NCI-H69 (cell line): Measurements from ENCODE around the gene ZNF384.
A peak's percentile ranks its signal among the peaks of the same experiment; 100 is the strongest.
"Not testable (repeated sequence)": the region's sequence is repeated elsewhere in the genome, so short reads cannot be mapped to it uniquely, and the experiment has no call there.

ENCODE experiments used
- DNase-seq: peaks from one replicate; lab custom pipeline; 2025; lab: John Stamatoyannopoulos, UW

The ZNF384 gene

DNA sequence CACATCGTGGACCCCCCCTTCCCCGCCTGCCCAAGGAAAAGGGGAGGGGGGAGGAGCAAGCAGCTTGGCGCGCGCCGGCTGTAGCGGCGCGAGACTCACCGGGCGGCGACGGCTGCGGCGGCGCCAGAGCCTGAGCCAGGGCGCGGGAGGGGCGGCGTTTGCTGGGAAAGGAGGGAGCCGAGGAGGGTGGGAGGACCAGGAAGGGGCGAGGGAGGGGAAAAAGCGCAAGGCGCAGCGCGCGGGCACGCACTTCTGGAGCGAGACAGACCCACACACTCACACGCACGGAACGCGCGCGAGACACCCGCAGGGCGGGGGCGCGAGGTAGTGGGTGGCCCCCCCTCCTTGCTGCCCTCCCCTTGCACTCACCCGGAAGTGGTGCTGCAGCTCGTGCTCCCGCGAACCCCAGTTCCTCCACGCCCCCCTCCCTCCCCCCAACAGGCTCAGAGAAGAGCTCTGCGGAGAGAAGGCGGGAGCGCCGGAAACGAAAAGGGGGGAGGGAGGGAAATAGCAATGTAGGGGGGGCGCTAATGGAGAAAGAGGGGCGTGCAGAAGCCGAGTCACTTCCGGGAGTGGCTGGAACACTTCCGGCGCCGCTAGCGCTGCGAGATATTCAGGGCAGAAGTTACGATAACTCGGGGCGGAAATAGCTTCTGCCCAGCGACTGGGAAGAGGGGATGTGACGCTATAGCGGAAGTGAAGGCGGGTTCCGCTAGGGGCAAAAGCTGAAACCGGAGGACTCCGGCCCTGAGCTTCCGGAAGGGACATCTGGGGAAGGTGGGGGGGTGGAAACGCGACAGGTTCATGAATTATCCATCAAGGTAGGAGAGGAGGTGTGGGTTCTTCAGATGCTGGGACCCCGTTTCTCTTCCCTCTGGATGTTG, at the start of gene ZNF384:
Gene ZNF384 (minus strand): TSS at position 377 of the 884 bp plus-strand sequence. CDS start 9,855 bp downstream, outside the sequence.
- peak; percentile 100 for DNase-seq

DNA sequence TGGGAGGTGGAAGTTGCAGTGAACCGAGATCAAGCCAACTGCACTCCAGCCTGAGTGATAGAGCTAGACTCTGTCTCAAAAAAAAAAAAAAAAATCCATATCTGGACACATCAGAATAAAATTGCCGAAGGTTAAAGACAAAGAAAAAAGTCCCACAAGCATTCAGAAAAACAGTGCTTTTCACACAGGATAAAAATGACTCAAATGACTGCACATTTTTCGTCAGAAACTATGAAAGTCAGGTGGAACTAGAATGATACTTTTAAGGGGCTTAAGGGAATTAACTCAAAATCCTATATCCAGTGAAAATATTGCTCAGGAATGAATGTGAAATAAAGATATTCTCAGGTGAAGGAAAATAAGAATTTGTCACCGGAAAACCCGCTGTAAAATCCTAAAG, 47.6 kb upstream of the ZNF384 start:
- DNase-seq, result no peak

DNA sequence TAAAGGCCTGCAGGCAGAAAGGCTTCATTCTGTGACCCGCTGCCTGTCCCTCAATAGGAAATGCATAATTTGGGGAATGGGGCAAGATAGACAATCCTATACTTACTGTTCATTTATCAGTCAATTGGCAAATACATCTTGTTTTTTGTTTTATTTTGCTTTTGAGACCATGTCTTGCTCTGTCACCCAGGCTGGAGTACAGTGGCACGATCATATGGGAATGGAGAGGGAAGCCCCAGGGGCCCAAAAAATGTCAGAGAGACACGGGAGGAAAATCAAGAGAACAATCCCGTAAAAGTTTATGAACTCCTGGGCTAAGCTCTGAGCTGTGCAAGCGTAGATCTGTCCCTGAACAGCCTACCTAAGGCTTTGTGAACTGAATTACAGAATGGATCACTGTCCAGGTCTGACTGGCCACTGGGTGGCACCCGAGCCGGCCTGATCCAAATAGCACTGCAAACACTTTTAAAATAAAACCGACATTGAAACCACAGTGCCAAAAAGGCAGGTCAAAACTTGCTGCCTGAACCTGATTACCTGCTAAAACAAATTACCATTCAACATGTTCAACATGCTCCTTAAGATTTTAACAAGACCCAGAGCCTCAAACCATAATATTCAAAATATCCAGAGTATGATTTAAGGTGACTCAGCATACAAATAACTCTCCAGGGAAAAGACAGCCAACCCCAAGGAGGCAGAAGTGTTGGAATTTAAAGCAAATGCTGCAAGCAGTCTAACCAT, 46.4 kb upstream of the ZNF384 start:
- peak; percentile 65 for DNase-seq

DNA sequence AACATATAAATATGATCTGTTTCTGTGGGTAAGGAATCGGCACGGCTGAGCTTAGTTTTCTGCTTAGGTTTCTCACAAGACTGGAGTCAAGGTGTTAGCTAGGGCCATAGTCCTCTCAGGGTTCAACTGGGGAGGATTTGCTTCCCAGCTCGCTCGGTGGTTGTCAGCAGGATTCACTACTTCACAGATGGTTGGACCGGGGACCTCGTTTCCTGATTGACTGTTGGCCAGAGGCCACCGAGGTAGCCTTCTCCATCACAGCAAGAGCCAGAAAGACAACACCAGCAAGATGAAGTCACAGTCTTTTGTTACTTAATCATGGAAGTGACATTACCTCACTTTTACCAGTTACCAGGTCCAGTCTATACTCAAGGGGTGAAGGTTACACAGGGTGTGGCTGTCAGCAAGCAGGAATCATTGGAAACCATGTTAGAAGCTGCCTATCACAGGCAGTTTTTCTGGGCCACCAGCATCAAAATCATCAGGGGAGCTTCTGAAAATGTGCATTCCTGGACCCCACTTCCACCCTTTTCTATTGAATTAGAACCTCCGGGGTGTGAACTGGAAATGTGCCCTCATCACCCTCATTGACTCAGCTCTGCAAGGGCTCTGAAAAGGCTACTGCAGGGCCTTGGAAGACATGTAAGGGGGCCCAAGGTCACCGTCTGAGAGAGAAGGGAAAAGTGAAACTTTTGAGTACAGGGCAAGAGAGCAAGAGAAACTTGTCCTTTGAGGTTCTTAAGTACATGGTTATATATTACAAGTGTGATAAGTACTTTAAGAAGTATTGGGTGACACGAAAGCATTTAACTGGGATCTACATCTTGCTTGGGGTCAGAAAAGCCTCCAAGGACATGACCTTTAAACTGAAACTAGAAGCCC, 45.6 kb upstream of the ZNF384 start:
- DNase-seq, result no peak

DNA sequence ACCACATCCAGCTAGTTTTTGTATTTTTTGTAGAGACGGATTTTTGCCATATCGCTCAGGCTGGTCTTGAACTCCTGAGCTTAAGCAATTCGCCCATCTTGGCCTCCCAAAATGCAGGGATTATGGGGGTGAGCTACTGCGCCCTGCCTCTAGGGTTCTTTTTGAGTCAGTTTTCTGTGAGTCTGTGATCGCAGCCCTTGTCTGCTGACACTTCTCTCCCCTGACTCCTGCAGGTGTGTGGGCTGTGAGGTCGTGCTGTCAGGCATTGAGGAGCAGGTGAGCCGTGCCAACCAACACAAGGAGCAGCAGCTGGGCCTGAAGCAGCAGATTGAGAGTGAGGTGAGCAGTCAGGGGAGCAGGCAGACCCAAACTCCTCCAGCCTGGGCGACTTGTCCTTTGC, 41.0 kb upstream of the ZNF384 start:
- DNase-seq, result no peak

DNA sequence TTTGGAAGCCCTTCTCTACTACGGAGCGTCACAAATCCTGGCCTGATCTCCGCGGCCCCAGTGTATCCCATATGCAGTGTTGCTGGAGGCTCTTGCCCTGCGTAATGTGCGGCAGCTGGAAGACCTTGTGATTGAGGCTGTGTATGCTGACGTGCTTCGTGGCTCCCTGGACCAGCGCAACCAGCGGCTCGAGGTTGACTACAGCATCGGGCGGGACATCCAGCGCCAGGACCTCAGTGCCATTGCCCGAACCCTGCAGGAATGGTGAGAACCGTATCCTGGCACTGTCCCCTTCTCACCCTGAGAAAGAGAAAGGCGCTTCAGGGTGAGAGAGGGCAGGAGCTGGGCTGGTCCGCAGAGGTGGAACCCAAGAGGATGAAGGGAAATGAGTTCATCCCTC, 40.0 kb upstream of the ZNF384 start:
- DNase-seq, result no peak

DNA sequence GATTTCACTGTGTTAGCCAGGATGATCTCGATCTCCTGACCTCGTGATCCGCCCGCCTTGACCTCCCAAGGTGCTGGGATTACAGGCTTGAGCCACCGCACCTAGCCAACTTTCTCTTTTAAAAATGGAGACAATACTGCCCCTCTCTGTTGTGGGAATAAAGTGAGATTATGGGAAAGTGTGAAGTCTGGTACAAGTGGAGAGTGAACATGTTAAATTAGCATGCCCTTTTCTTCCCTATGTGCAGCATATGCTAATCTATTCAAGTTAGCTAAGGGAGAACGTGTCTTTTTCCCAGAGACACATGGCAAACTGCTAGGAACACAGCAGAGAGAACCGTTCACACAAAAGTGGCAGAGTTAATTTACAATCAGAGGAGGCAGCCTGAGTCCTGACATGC, 36.2 kb upstream of the ZNF384 start:
- no peak for DNase-seq

DNA sequence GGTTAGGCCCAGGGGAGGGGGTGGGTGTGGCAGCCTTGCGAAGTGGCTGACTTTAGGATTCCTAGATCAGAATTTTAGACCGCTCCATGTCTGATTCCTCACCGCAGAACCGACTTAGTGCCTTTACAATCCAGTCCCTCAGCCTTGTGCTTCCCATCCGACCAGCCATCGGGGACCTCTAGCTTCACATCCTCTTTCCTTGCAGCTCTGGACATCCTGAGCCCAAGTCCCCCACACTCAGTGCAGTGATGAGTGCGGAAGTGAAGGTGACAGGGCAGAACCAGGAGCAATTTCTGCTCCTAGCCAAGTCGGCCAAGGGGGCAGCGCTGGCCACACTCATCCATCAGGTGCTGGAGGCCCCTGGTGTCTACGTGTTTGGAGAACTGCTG, 35.2 kb upstream of the ZNF384 start:
- DNase-seq, result peak; percentile 60

DNA sequence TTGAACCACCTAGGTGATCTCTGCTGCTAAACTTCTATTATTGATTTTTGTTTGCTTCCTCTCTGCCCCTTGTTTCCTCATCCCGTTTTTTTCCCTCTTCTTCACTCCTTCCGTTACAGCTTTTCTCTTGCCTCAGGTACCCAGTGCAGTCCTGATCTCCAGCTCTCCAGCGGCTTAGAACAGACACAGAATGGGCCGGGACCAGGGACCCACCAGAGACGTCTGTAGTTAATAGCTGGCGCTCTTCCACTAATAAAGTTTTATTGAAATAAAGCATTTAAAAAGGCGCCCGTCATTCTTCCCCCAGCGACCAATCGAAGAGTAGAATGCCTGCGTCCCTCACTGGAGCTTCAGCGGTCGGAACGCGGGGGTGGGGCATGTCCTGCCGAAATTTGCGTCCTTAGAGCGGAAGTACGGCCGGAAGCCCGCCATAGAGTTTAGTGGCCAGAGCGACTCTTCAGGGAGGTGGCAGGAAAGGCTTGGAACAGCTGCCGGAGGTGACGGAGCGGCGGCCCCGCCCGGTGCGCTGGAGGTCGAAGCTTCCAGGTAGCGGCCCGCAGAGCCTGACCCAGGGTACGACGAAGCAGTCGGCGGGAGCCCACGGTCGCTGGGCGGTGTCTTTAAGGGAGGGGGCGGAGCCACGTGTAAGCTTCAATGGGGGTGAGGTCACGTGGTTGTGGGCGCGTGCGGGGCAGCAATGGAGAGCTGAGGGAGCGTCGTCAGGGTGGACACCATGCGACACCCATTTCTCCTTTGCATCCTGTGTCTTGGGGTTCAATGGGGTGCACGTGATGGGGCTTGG, 34.6 kb upstream of the ZNF384 start, which contains the start of gene COPS7A:
Gene COPS7A (plus strand): TSS at position 440 of the 802 bp plus-strand sequence. CDS start 611 bp downstream, outside the sequence.
- DNase-seq, result peak; percentile 100

DNA sequence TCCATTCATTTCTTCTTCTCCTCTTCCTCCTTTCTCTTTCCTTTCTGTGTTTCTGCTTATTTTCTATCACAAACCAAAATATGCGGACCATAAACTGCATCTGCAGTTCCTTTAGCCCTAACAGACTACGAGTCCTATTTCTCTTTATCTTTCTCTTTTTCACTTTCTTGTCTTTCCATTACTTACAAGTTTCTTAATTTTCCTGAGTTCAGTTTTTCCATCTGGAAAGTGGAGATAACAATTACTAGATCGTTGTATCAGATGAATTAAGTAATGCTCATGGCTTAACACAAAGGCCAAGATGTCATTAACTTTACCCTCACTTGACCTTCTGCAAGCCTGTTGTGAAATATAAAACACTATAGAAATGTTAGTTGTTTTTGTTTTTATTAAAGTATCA, 33.7 kb upstream of the ZNF384 start:
- no peak for DNase-seq

DNA sequence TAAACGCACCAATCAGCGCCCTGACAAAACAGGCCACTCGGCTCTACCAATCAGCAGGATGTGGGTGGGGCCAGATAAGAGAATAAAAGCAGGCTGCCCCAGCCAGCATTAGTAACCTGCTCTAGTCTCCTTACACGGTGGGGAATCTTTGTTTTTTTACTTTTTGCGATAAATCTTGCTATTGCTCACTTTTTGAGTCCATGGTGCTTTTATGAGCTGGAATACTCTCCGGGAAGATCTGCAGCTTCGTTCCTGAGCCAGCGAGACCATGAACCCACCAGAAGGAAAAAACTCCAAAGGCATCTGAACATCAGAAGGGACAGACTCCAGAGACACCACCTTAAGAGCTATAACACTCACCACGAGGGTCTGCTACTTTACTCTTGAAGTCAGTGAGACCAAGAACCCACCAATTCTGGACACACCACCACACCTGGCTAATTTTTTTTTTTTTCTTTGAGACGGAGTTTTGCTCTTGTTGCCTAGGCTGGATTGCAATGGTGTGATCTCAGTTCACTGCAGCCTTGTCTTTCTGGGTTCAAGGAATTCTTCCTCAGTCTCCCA, 27.8 kb upstream of the ZNF384 start:
- DNase-seq, result no peak

DNA sequence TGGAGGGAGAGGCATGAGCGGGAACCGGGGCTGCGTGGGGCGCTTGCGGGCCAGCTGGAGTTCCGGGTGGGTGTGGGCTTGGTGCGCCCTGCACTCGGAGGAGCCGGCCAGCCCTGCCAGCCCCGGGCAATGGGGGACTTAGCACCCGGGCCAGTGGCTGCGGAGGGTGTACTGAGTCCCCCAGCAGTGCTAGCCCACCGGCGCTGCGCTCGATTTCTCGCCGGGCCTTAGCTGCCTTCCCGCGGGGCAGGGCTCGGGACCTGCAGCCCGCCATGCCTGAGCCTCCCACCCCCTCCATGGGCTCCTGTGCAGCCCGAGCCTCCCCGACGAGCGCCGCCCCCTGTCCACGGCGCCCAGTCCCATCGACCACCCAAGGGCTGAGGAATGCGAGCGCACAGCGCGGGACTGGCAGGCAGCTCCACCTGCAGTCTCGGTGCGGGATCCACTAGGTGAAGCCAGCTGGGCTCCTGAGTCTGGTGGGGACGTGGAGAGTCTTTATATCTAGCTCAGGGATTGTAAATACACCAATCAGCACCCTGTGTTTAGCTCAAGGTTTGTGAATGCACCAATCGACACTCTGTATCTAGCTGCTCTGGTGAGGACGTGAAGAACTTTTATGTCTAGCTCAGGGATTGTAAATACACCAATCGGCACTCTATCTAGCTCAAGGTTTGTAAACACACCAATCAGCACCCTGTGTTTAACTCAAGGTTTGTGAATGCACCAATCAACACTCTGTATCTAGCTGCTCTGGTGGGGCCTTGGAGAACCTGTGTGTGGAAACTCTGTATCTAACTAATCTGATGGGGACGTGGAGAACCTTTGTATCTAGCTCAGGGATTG, 27.1 kb upstream of the ZNF384 start:
- DNase-seq, result not testable (repeated sequence)

DNA sequence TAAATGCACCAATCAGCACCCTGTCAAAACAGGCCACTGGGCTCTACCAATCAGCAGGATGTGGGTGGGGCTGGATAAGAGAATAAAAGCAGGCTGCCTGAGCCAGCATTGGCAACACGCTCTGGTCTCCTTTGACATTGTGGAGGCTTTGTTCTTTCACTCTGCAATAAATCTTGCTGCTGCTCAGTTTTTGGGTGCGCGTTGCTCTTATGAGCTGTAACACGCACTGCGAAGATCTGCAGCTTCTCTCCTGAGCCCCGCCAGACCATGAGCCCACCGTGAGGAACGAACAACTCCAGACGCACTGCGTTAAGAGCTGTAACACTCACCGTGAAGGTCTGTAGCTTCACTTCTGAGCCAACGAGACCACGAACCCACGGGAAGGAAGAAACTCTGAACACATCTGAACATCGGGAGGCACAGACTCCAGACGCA, 19.8 kb upstream of the ZNF384 start:
- DNase-seq, result no peak

DNA sequence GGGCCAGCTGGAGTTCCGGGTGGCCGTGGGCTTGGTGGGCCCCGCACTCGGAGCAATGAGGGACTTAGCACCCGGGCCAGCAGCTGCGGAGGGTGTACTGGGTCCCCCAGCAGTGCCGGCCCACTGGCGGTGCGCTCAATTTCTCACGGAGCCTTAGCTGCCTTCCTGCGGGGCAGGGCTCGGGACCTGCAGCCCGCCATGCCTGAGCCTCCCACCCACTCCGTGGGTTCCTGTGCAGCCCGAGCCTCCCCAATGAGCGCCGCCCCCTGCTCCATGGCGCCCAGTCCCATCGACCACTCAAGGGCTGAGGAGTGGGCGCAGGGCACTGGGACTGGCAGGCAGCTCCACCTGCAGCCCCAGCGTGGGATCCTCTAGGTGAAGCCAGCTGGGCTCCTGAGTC, 19.2 kb upstream of the ZNF384 start:
- not testable (repeated sequence) for DNase-seq

DNA sequence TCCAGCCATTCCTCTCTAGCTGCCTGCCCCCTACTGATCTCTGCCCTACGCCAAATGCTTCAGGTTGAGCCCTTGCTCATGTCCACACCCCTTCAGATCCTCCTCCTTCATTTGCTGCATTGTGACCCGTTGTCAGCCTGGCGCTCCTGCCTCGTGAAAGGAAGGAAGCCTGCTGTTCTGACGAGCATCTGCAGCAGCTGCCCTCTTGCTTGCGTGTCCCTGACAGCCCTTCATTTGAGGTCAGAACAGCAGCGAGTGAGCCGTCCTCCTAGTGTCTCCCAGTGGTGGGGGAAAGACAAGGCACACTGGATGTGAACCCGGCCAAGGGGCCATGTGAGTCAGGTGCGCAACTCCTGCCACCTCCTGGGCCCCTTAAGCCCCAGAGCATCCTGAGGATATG, 14.5 kb upstream of the ZNF384 start:
- DNase-seq, result peak; percentile 52

DNA sequence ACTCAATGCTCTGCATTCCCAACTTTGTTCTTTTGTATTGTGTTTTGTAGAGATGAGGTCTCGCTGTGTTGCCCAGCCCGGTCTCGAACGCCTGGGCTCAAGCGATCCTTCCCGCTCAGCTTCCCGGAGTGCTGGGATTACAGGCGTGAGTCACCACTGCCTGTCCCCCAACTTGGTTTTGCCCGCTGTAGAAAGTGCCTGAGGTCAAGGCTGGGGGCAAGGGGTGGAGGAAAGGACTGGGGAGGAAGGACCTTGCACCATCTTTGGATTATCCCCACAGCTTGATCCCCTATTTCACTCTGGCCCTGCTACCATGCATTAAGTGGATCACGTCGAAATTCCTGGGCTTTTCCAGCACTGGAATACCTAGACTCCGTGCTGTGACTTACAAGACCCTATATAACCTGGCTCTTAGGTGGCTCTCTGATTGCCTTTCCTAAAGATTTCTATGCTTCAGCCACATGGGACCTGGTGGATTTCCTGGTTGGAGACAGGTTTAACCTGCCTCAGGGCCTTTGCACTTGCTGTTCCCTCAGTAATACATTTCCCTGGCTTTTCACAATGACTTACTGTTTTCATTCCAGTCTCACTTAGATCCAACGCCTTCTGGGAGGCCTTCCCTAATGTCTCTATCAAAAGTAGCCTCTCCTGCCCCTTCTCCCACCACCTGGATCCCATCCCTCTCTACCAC, 12.0 kb upstream of the ZNF384 start:
- DNase-seq, result no peak

DNA sequence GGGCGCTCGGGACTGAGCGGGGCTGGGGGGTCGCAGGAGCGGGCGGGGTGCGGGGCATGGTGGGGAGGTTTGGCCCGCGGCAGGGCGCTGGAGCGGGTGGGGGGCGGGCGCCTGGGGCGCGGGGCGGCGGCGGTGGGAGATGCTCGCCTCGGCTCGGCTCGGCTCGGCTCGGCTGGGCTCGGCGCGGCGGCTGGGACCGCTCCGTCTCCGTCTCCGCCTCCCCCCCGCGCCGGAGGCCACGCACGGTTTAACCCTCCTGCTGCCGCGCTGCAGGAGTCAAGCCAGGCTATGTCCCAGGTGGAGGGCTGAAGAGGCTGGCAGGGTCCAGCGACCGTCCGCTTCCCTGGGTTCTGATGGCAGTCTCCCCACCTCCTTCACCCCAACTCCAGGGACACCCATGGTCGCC, 11.5 kb upstream of the ZNF384 start, which contains the start of gene PIANP:
Gene PIANP (minus strand): TSS at position 170 of the 406 bp plus-strand sequence. CDS start 2,754 bp downstream, outside the sequence.
- peak; percentile 64 for DNase-seq

DNA sequence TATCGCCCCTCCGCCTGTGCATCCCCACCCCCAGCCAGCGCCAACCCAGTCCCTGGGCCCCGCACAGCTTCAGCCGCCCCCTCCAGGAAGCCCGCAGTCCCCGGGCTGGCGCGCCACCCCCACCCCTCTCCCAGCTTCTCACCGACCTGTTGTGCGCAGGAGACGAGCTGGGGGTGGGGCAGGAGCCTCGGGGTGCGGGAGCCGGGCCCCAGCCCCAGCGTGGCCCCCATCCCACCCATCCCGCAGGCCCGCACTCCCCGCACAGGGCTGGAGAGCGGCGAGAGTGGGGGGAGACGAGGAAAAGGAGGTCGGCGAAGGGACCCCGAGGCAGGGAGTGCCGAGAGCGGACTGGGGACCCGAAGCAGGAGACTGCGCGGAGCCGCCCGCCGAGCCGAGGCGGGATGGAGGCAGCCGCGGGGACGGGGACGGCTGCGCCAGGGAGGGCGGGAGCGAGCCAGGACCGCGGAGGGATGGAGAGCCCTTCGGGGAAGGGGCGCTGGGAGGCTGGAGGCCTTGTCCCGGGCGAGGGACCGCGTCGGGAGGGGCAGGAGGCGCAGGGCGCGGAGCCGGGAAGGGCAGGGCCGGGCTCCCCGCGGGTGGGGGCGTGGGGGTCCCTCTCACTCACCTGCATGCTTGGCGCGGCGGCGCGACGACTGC, 10.9 kb upstream of the ZNF384 start:
- peak; percentile 51 for DNase-seq
